HG02938 (cell line): ENCODE results near the gene AGK.
"Not testable (repeated sequence)": the region's sequence is repeated elsewhere in the genome, so short reads cannot be mapped to it uniquely, and the experiment has no call there.

Source experiments
- ATAC-seq: cut with Tn5 transposase; IDR thresholded peaks from one replicate; pipeline ENCODE4 v1.9.1; 2021; ENCODE audit warnings: mild to moderate bottlenecking, moderate library complexity; ENCODE audit not compliant: unreplicated experiment

AGK gene

DNA sequence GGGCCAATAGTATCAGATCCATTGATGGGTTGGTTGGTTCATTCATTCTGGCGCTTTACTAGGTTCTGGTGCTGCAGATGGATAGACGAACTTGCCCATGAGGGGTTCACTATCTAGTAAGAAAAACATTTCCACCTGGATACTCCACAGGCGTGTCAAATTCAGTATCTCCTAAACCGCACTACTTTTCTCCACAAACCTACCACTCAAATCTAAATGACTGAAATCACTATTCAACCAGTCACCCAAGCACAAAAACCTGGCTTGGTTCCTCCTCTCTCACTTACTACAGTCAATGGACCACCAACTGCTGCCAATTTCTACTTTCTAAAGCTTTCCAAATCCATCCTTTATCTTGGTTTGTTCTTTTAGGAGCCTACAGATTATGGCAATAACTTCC, 572 bp downstream of the AGK start:
- ATAC-seq: peak; percentile 14

DNA sequence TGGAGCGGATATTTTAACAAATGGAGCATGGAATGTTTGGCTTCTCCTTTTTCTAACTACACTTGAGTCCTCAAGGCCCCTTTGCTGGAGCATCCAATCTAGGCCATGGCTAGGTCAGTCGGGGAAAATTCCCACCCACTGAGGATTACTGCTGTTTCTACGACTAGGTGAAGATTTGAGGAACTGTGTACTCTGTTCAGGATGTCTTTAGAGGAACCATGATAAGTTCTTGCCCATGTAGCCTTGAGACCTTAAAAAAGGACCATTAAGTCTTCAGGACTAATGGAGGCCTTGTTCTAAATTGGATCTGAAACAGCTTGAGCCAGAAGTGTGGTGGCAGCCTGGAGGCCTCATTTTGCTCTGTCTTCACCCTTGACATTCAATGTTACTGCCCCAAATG, 6.2 kb downstream of the AGK start:
- peak; percentile 18 for ATAC-seq

DNA sequence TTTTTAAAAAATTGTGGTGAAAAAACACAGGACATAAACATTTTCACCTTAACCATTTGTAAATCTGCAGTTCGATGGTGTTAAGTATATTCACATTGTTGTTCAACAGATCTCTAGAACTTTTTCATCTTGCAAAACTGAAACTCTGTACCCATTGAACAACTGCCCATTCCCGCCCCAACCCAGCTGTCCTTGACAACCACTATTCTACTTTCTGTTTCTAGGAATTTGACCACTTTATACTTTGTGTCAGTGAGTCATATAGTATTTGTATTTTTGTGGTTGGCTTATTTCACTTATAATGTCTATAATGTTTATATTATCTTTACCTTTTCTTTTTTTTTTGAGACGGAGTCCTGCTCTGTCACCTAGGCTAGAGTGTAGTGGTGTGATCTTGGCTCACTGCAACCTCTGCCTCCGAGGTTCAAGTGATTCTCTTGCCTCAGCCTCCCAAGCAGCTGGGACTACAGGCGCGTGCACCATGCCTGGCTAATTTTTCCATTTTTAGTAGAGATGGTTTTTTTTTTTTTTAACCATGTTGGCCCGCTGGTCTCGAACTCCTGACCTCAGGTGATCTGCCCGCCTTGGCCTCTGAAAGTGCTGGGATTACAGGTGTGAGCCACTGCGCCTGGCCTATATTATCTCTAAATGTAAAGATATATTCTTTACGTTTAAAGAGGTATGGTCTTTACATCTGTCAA, 6.8 kb downstream of the AGK start:
- ATAC-seq: peak; percentile 53

DNA sequence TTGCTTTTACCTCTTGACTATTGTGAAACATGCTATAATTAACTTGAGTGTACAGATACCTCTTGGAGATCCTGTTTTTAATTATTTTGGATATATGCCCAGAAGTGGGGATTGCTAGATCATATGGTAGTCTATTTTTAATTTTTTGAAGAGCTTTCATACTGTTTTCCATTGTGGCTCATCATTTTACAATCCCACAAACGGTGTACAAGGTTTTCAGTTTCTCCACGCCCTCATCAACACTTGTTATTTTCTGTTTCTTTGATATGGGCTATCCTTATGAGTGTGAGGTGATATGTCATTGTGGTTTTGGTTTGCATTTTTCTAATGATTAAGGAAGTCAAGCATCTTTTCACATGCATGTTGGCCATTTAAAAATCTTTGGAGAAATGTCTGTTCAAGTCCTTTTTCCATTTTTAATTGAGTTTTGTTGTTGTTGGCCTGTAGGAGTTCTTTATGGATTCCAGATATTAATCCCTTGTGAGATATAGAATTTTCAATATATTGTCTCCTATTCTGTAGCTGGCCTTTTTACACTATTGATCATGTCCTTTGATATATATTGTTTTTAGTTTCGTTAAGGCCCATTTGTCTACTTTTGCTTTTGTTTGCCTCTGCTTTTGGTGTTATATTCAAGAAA, 7.5 kb downstream of the AGK start:
- peak; percentile 90 for ATAC-seq

DNA sequence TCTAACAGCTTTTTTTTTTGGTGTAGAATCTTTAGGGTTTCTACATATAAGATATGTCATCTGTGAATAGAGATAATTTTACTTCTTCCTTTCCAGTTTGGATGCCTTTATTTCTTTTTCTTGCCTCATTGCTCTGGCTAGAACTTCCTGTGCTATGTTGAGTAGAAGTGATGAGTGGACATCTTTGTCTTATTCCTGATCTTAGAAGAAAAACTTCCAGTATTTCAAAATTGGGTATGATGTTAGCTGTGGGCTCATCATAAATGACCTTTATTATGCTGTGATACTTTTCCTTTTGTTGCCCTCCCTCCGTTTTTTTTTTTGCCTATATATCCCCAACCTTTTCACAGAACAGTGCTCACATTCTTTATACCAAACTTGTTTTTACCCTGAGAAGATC, 8.8 kb downstream of the AGK start:
- ATAC-seq: no peak

DNA sequence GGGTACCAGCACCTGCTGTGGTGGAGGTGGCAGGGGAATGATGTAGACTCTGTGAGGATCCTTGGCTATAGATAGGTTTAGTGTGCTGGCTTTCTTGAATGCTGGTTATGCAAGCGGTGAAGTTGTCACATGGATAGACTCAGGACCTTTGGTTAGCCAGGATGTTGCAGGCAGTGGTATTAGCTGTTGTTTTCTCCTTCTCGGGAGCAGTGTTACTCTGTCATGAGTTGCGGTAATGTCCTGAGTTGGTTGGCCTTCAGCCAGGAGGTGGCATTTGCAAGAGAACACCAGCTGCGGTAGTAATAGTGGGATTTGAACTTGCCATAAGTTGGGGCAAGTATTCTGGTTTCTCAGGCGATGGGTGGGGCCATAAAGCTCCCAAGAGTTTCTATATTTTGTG, 10.8 kb downstream of the AGK start:
- no peak for ATAC-seq

DNA sequence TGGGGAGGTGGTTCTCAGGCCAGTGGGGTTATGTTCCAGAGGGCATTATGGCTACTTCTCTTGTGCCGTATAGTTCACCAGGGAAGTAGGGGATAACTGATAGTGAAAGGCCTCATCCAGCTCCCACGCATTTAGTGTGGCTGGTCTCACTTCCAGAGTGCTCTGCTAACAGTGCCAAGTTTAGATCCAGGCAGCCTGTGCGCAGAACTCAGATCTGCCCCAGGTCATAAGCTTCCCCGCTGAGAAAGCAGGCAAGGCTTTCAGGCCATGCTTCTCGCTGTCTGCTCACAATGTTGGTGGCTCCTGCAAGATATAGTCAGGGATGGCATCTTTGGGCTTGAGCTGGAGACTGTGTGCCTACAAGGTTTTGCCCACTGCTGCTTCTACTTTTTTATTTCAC, 11.3 kb downstream of the AGK start:
- ATAC-seq: no peak

DNA sequence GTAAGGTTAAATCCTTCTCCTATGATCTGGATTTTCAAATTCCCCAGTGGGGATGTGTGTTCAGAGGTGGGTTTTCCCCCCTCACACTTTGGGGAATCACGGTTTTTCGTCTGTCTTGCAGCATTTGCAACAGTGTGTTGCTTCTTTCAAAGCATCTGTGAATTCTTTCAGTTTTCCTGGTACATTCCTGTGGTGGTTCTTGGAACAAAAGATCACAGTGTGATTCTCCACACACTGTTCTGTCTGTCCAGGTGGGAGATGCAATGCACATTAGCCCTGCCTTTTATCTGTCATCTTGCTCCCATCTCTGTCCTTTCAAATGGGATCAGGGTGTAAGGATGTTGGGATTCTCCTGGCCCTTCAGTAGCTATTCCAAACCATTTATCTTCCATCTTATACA, 11.8 kb downstream of the AGK start:
- ATAC-seq: no peak

DNA sequence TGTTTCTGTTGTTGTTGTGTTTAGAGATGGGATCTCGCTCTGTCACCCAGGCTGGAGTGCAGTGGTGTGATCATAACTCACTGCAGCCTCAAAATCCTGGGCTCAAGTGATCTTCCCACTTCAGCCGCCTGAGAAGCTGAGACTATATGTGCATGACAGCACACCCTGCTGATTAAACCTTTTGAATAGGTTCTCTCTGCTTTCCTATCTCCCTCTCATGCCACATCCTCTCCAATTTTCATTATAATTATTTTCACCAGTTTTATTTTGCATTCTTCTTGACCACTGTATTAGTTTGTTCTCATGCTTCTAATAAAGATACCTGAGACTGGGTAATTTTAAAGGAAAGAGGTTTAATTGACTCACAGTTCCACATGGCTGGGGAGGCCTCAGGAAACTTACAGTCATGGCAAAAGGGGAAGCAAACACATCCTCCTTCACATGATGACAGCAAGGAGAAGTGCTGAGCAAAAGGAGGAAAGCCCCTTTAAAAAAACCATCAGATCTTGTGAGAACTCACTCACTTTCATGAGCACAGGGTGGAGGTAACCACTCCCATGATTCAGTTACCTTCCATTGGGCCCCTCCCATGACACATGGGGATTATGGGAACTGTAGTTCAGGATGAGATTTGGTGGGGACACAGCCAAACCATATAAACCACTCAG, 12.9 kb downstream of the AGK start:
- ATAC-seq: no peak

DNA sequence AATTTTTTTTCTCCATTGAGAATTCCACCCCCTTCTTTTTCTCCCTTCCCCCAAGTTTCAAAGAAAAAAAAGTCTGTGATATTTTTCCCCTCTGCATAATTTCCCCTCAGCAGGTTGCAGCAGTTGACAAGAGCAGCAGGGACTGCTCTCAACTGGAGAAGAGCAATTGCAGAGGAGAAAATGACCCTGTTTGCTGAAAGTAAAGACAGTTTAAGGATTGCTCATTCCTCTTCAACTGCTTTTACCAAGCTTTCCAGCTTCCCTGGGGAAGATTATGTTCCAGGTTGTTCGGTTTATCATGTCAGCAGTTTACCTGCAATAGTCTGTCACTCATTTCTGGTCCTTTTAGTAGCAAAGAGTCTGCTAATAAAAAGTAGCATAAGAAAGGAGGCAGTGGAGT, 16.2 kb downstream of the AGK start:
- ATAC-seq: no peak

DNA sequence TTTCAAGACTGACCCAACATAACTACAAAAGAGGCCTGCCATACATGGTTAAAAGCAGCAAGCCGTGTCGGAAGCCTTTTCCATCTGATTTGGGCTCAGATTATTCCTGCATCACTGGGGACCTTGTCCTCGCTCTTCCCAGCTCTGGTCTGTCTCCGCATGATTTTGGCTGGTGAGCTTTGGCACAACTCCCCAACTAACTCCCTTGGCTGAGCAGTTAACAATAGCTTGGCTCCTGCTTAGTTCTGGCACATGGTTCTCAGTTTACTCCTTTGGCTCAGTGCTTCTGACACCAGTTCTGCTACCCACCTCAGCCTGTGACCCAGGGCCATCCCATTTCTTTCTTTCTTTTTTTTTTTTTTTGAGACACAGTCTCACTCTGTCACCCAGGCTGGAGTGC, 17.0 kb downstream of the AGK start:
- no peak for ATAC-seq

DNA sequence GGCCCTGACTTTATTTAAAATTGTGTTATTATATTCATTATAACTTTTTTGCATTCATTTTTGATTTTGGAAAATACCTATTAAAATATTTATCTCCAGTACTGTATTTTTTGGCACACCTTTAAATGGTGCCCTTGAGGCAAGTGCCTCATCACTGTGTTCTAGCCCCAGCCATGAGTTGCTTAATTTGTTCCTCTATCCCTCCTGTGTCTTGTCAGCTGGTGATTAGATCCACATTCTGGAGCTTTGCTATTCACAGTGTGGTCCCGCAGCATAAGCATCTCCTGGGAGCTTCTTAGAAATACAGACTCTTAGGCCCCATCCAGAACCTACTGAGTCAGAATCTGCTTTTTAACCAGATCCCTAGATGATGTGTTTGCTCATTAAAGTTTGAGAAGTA, 19.8 kb downstream of the AGK start:
- ATAC-seq: no peak

DNA sequence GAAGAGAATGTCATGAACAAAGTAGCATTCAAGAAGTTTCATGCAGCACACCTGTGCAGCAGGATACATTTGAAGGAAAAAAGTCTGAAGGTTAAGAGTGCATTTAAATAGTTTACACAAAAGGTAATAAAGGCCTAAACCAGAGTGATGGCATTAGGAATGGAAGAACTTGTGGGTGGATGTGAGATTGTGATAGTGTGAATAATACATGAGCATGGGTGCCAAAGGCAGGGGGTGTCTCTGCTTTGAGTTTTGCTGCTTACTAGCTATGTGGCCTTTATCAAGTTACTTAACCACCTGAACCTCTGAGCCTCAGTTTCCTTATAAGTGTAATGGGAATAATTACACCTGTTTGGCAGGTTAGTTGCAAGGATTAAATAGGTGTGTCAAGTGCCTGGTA, 21.0 kb downstream of the AGK start:
- ATAC-seq: no peak

DNA sequence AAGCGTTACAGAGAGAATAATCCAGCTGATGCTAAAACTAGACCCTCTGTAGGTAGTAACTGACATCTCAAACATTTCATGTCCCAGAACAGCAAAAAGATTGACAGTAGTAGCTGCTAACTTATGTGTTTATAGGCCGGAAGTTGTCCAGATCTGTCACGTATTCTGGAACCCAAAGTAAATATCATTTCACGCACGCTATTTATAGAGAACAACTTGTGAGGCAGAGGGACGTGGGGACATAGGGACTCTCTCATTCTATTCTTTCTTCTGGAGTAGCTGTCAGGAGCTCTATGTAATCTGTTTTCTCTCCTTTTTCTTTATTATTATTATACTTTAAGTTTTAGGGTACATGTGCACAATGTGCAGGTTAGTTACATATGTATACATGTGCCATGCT, 22.3 kb downstream of the AGK start:
- ATAC-seq: no peak

DNA sequence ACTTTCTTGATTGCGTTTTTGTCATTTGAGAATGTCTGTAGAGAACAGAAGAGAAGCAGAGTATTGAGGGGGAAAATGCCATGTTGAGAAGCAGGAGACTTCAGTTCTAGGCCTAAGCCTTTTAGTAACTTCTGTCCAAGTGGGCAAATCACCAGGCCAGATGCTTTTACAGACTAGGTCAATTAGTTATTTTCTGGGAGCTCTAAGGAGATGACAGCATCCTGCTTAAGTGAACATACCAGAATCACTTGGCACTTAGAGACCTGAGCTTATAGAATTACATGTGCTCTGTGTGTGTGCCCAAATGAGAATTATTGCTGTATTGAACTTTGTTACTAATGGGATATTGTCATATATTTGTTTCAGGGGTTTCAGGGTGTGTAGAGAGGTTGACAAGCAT, 24.0 kb downstream of the AGK start:
- no peak for ATAC-seq

DNA sequence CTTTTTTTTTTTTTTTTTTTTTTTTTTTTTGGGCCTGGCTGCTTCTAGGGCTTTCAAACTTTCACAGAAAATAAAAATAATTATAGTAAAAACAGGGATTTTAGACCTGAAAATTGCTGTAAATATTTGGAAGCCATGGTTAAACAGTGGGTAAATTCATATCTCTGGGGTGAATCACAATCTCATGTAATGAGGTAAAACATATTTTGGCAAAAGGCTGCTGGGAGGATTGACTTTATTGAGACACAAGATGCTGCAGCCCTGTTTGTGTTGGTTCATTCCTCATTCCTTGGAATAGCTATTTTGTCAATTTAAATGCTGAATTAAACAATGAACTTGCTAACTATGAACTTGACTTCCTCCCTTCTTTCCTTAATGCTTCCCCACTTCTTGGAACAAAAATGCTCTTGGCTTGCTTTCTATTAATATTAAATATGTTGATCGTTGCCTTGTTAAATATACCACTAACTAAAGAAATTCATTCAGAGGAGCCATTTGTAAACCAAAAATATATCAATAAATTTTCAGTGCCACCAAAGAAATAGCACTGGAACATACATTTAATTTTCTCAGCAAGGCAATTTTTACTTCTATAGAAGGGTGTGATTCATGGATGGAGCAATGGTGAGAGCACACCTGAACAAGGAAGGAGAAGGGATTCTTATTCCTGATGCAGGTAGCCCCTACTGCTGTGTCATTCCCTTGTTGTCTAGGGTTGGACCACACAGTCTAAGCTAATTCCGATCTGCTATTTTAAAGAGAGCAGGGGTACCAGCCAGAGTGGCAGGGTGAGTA, 24.6 kb downstream of the AGK start:
- no peak for ATAC-seq

DNA sequence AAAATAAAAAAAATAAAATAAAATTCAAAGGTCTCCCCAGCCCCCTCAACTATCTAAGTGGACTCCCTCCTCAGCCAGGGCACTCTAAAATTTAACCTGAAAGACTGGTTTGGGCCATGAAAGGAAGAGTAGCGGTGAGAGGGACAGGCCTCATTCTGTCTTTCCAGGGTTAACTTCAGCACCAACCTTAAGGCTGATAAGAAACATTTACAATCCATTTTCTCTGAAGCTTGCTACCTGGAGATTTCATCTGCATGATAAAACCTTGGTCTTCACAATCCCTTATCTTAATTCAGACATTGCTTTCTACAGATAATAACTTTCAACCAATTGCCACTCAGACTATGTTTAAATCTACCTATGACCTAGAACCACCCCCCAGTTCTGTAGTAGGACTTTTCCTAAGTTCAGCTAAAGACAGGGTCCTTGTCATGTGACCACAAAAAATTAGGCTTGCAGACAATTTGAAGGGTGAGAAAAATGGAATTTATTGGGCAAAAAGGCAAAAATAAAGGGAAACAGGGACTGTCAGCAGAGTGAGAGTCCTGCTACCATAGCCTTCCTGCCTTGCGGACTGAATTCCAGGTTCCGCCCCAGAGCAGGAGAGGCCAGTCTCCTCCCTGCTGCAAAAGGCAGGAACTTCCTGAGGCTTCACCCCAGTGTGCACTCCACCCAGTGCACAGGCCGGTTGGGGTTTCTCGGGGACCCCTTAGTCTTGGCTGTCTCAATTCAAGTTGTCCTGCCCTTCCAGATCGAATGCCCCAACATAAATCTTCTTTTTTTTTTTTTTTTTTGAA, 26.0 kb downstream of the AGK start:
- no peak for ATAC-seq

DNA sequence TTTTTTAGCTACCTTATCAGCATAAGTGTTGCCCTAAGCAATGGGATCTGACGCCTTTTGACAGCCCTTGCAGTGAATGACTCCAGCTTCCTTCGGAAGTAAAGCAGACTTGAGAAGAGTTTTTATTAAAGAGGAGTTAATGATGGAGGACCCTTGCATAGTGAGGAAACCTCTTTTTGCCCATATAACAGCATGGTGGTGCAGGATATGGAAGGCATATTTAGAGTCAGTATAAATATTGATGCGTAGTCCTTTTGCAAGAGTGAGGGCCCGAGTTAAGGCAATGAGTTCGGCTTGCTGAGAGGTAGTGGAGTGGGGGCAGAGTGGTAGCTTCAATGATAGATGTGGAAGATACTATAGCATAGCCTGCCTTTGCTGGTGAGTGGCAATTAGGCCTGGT, 28.7 kb downstream of the AGK start:
- ATAC-seq: not testable (repeated sequence)

DNA sequence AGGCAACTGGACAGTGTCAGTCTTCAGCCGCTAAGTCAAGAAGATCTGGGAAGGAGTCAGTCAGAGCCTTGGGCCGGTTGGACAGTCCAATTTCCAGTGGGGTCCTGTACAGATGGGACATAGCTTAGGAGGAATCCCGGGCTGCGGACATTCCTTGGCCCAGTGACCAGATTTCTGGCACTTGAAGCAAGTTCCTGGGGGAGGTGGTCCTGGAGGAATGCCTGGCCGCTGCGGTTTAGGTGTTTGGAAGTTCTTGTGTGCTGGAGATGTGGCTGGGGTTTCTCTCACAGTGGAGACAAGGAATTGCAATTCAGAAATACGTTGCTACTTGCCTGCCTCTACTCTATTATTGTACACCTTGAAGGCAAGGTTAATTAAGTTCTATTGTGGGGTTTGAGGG, 30.9 kb downstream of the AGK start:
- ATAC-seq: not testable (repeated sequence)

DNA sequence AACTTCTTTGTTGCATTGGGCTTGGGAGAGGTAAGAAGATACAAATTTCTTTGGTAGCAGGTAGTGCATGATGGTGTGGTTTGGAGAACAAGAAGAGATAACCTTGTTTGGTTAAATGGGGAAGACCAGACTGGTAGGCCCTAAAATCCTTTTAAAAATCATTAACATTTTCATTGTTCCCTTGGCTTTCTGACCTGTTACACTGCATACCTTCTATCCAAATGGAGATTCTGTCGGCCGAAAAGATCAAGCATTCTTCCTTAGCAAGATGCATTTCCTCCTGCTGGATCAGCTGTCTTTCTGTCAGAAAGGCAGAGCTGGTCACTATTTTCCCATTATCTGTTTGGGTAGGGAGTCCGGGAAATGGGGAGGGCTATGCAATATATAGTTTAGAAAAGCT, 33.7 kb downstream of the AGK start:
- no peak for ATAC-seq
